H9 (cell line): Measurements from ENCODE around the gene SUV39H2. TPM values are rescaled to one million over a fixed set of nuclear protein-coding genes. Genes with fewer than 3 reads are reported as not detected.

ENCODE experiments used
- DNase-seq: peaks from one replicate; pipeline ENCODE4 v3.0.0-alpha.2; 2017
- H2AFZ ChIP-seq: one replicate; pipeline ENCODE4 v1.6.1; 2013; ENCODE audit warnings: mild to moderate bottlenecking, low read length, control low read depth, moderate library complexity
- H2AK5ac ChIP-seq: 2 replicates; pipeline ENCODE4 v1.6.1; 2013; ENCODE audit warnings: low read length, control low read depth, mixed read lengths; ENCODE audit not compliant: insufficient read length
- H2BK120ac ChIP-seq: one replicate; pipeline ENCODE4 v1.6.1; 2013; ENCODE audit warnings: low read depth, mild to moderate bottlenecking, low read length, control low read depth, inconsistent platforms; ENCODE audit not compliant: poor library complexity, severe bottlenecking
- H2BK12ac ChIP-seq: 2 replicates; pipeline ENCODE4 v1.6.1; 2013; ENCODE audit warnings: low read length, control low read depth, mixed read lengths, low read depth; ENCODE audit not compliant: insufficient read length
- H2BK15ac ChIP-seq: 2 replicates; pipeline ENCODE4 v1.6.1; 2013; ENCODE audit warnings: low read depth, low read length, control low read depth
- H2BK20ac ChIP-seq: one replicate; pipeline ENCODE4 v1.6.1; 2013; ENCODE audit warnings: low read depth, mild to moderate bottlenecking, low read length, control low read depth, inconsistent platforms; ENCODE audit not compliant: poor library complexity, severe bottlenecking
- H2BK5ac ChIP-seq: 2 replicates; pipeline ENCODE4 v1.6.1; 2013; ENCODE audit warnings: low read length, control low read depth, mixed read lengths; ENCODE audit not compliant: insufficient read length
- H3K14ac ChIP-seq: 2 replicates; pipeline ENCODE4 v1.6.1; 2013; ENCODE audit warnings: low read length, control low read depth; ENCODE audit not compliant: insufficient read depth
- H3K18ac ChIP-seq: 2 replicates; pipeline ENCODE4 v1.6.1; 2013; ENCODE audit warnings: low read depth, mild to moderate bottlenecking, mixed read lengths, low read length, control low read depth; ENCODE audit not compliant: insufficient read length
- H3K23ac ChIP-seq: 2 replicates; pipeline ENCODE4 v1.6.1; 2013; ENCODE audit warnings: low read length, control low read depth, mixed read lengths, low read depth; ENCODE audit not compliant: insufficient read length
- H3K23me2 ChIP-seq: 2 replicates; pipeline ENCODE4 v1.6.1; 2013; ENCODE audit warnings: low read depth, mild to moderate bottlenecking, mixed read lengths, low read length, control low read depth; ENCODE audit not compliant: insufficient read length, poor library complexity, severe bottlenecking
- H3K27ac ChIP-seq: 2 replicates; pipeline ENCODE4 v1.5.1; 2013; ENCODE audit warnings: low read length, control low read depth, mixed read lengths, low read depth; ENCODE audit not compliant: insufficient read length
- H3K27me3 ChIP-seq: 2 replicates; pipeline ENCODE4 v1.6.1; 2013; ENCODE audit warnings: low read length, control low read depth, inconsistent platforms; ENCODE audit not compliant: insufficient read depth
- H3K4ac ChIP-seq: 2 replicates; pipeline ENCODE4 v1.6.1; 2013; ENCODE audit warnings: low read depth, mild to moderate bottlenecking, control low read depth, inconsistent platforms, low read length, moderate library complexity
- H3K4me1 ChIP-seq: 2 replicates; pipeline ENCODE4 v1.6.1; 2013; ENCODE audit warnings: low read length, control low read depth, inconsistent platforms; ENCODE audit not compliant: insufficient read depth
- H3K4me2 ChIP-seq: 2 replicates; pipeline ENCODE4 v1.6.1; 2013; ENCODE audit warnings: low read length, control low read depth, mixed read lengths; ENCODE audit not compliant: insufficient read length, insufficient read depth
- H3K56ac ChIP-seq: 2 replicates; pipeline ENCODE4 v1.6.1; 2013; ENCODE audit warnings: low read depth, mild to moderate bottlenecking, mixed read lengths, low read length, control low read depth; ENCODE audit not compliant: insufficient read length
- H3K79me1 ChIP-seq: 2 replicates; pipeline ENCODE4 v1.6.1; 2013; ENCODE audit warnings: low read depth, mild to moderate bottlenecking, moderate library complexity, low read length, control low read depth, inconsistent platforms; ENCODE audit not compliant: insufficient read depth, poor library complexity, severe bottlenecking
- H3K79me2 ChIP-seq: 2 replicates; pipeline ENCODE4 v1.6.1; 2013; ENCODE audit warnings: low read length, control low read depth, inconsistent platforms; ENCODE audit not compliant: insufficient read depth
- H3K9ac ChIP-seq: 2 replicates; pipeline ENCODE4 v1.6.1; 2013; ENCODE audit warnings: low read length, control low read depth, mixed read lengths; ENCODE audit not compliant: insufficient read length; ENCODE audit errors: extremely low read depth
- H3K9me3 ChIP-seq: one replicate; pipeline ENCODE4 v1.6.1; 2013; ENCODE audit warnings: low read depth, low read length, inconsistent platforms; ENCODE audit not compliant: control insufficient read depth
- H3T11ph ChIP-seq: one replicate; pipeline ENCODE4 v1.6.1; 2013; ENCODE audit warnings: mild to moderate bottlenecking, low read length, control low read depth, inconsistent platforms
- H4K20me1 ChIP-seq: one replicate; pipeline ENCODE4 v1.6.1; 2013; ENCODE audit not compliant: control insufficient read depth, insufficient read length, insufficient read depth
- H4K5ac ChIP-seq: 2 replicates; pipeline ENCODE4 v1.6.1; 2013; ENCODE audit warnings: low read depth, mild to moderate bottlenecking, mixed read lengths, low read length, control low read depth; ENCODE audit not compliant: insufficient read length
- H4K8ac ChIP-seq: replicated peaks from 2 replicates; pipeline ENCODE4 v1.6.1; 2013; ENCODE audit warnings: low read length, control low read depth, mixed read lengths, low read depth; ENCODE audit not compliant: insufficient read length
- H4K91ac ChIP-seq: 2 replicates; pipeline ENCODE4 v1.6.1; 2013; ENCODE audit warnings: low read depth, mild to moderate bottlenecking, moderate library complexity, mixed read lengths, low read length, control low read depth; ENCODE audit not compliant: insufficient read length
- H3K27ac Mint-ChIP-seq, 3 experiments: 2 replicates in 2 of 3; 3 replicates in 1 of 3; pipeline ENCODE4 v1.8.0; 2020 to 2021; ENCODE audit warnings: mixed read lengths in 3 of 3, mild to moderate bottlenecking in 1 of 3, moderate library complexity in 1 of 3
- H3K27me3 Mint-ChIP-seq: 2 replicates; pipeline ENCODE4 v1.8.0; 2021; ENCODE audit warnings: low read depth, mild to moderate bottlenecking, moderate library complexity, mixed read lengths
- H3K36me3 Mint-ChIP-seq, 3 experiments: 2 replicates in 2 of 3; 3 replicates in 1 of 3; pipeline ENCODE4 v1.8.0; 2020 to 2021; ENCODE audit warnings: low read depth in 3 of 3, mixed read lengths in 3 of 3; ENCODE audit not compliant: insufficient read depth in 1 of 3
- H3K4me1 Mint-ChIP-seq, 2 experiments: 2 replicates each; pipeline ENCODE4 v1.8.0; 2020; ENCODE audit warnings: mixed read lengths in 2 of 2
- H3K4me3 Mint-ChIP-seq, 2 experiments: 2 replicates in 1 of 2; 3 replicates in 1 of 2; pipeline ENCODE4 v1.8.0; 2020 to 2021; ENCODE audit warnings: mild to moderate bottlenecking in 2 of 2, mixed read lengths in 2 of 2, moderate library complexity in 1 of 2
- H3K9me3 Mint-ChIP-seq, 2 experiments: 2 replicates in 1 of 2; 3 replicates in 1 of 2; pipeline ENCODE4 v1.8.0; 2020; ENCODE audit warnings: mild to moderate bottlenecking in 2 of 2, mixed read lengths in 2 of 2, moderate library complexity in 1 of 2
- CTCF ChIP-seq: fragments of 200-600 bp; sonication (generic); conservative IDR thresholded peaks from 3 replicates; pipeline ENCODE4 v1.8.0; 2021; ENCODE audit warnings: antibody characterized with exemption, mild to moderate bottlenecking
- WGBS: extraction: QIAGEN DNeasy Blood & Tissue Kit; methylation state at CpG from one replicate; pipeline ENCODE4 v1.1.7; 2013; ENCODE audit warnings: missing lambda C conversion rate, low lambda C conversion rate, mixed read lengths; ENCODE audit not compliant: insufficient read length; ENCODE audit errors: extremely low coverage; 5-methylcytosine and 5-hydroxymethylcytosine counted together
- total RNA-seq: library from RNA; stranded (reverse); gene quantifications from 2 replicates; pipeline ENCODE4 v1.2.1, GENCODE V29; 2021

Gene SUV39H2
- total RNA-seq, 1 experiment from 2014 or later: 59.7 TPM

- Mint-ChIP-seq H3K27ac (no peak overlapping the region), H3K36me3 (peaks cover 13 to 55% (median 32%) of the 10 kb centered on the region in 3 experiments), H3K27me3 (no peaks in the 10 kb centered on the region), H3K9me3 (no peaks in the 10 kb centered on the region), H3K4me1 (peaks cover 9 to 11% of the 10 kb centered on the region in 2 experiments), H3K4me3 (no peak overlapping the region)
- Histone ChIP-seq H3K4me1 (0 out of 2 replicates have a peak, but pooled peaks cover 2% of the 10 kb centered on the region), H3K79me1 (peaks cover 4% of the 10 kb centered on the region), H3K27ac (no peak overlapping the region), H2AK5ac (no peak overlapping the region), H3K18ac (no peak overlapping the region), H3K9ac (no peak overlapping the region), H3K14ac (no peak overlapping the region), H4K91ac (no peak overlapping the region), H2BK120ac (no peak overlapping the region), H3K4ac (no peak overlapping the region), H3T11ph (no peak overlapping the region), H3K27me3 (no peaks in the 10 kb centered on the region), H4K5ac (no peak overlapping the region), H2AFZ (no peak overlapping the region), H3K23ac (no peak overlapping the region), H3K9me3 (no peaks in the 10 kb centered on the region), H2BK20ac (no peak overlapping the region), H3K4me2 (no peak overlapping the region), H2BK12ac (no peak overlapping the region), H4K20me1 (no peaks in the 10 kb centered on the region), H2BK5ac (no peak overlapping the region), H3K79me2 (no peaks in the 10 kb centered on the region), H2BK15ac (no peak overlapping the region), H3K23me2 (no peaks in the 10 kb centered on the region), H4K8ac (no peak overlapping the region), H3K56ac (no peak overlapping the region)
- no peak for TF ChIP-seq CTCF
- no CpG with 5 or more reads among the region's 1 CpG for WGBS
- no peak for DNase-seq
Observed at GRCh38 chr10:14947268-14947667, 68.6 kb downstream of the SUV39H2 start.
